CD14-positive monocyte (primary cell): Measurements from ENCODE around the gene ALS2. TPM values are rescaled to one million over a fixed set of nuclear protein-coding genes. Genes with fewer than 3 reads are reported as not detected.

Experiments
- DNase-seq, 3 donors: peaks; one replicate each; pipeline ENCODE4 v3.0.0-alpha.2; 2011 to 2022
- H2AFZ ChIP-seq: 2 replicates; pipeline ENCODE4 v1.6.0; 2012; ENCODE audit warnings: mild to moderate bottlenecking, low read depth, low read length, inconsistent platforms; ENCODE audit not compliant: insufficient read depth, poor library complexity, severe bottlenecking
- H3K27ac ChIP-seq, 2 donors: 1 replicate in 1 of 2; 2 replicates in 1 of 2; pipeline ENCODE4 v1.5.1; 2012 to 2013; ENCODE audit warnings: low read length in 2 of 2, control low read depth in 1 of 2, inconsistent platforms in 1 of 2, low read depth in 1 of 2, mild to moderate bottlenecking in 1 of 2
- H3K27me3 ChIP-seq, 2 donors: one replicate each; pipeline versions ENCODE4 v1.6.0 to v1.6.1; 2011 to 2013; ENCODE audit warnings: low read length in 2 of 2; ENCODE audit not compliant: control insufficient read depth in 2 of 2, insufficient read depth in 2 of 2
- H3K36me3 ChIP-seq, 2 donors: replicated peaks in 1 of 2; 1 replicate in 1 of 2; 2 replicates in 1 of 2; pipeline versions ENCODE4 v1.5.1 to v1.6.1; 2012 to 2013; ENCODE audit warnings: low read length in 2 of 2, control low read depth in 1 of 2, inconsistent platforms in 1 of 2, mild to moderate bottlenecking in 1 of 2; ENCODE audit not compliant: insufficient read depth in 2 of 2, control insufficient read depth in 1 of 2
- H3K4me1 ChIP-seq, 2 donors: 1 replicate in 1 of 2; 2 replicates in 1 of 2; pipeline versions ENCODE4 v1.5.1 to v1.6.1; 2012 to 2013; ENCODE audit warnings: low read length in 2 of 2, control low read depth in 1 of 2, inconsistent platforms in 1 of 2, mild to moderate bottlenecking in 1 of 2, moderate library complexity in 1 of 2; ENCODE audit not compliant: insufficient read depth in 2 of 2, control insufficient read depth in 1 of 2
- H3K4me2 ChIP-seq: replicated peaks from 2 replicates; pipeline ENCODE3; 2012; ENCODE audit warnings: low read length, moderate library complexity, mild to moderate bottlenecking; ENCODE audit not compliant: poor library complexity, severe bottlenecking; ENCODE audit errors: extremely low read depth
- H3K4me3 ChIP-seq, 3 experiments: fragments of 200-600 bp in 1 of 3; sonication (generic) in 1 of 3; replicated peaks in 1 of 3; 1 replicate in 2 of 3; 2 replicates in 1 of 3; pipeline ENCODE4 v1.5.1; 2011 to 2013; ENCODE audit warnings: low read length in 3 of 3, mild to moderate bottlenecking in 3 of 3, control low read depth in 2 of 3, low read depth in 2 of 3, inconsistent platforms in 1 of 3, moderate library complexity in 1 of 3
- H3K79me2 ChIP-seq: 2 replicates; pipeline ENCODE4 v1.6.0; 2012; ENCODE audit warnings: mild to moderate bottlenecking, control low read depth, inconsistent platforms, low read length, moderate library complexity; ENCODE audit not compliant: insufficient read depth
- H3K9ac ChIP-seq: 2 replicates; pipeline ENCODE4 v1.6.0; 2017; ENCODE audit warnings: low read length, mild to moderate bottlenecking; ENCODE audit not compliant: insufficient read depth, poor library complexity, severe bottlenecking
- H3K9me3 ChIP-seq, 2 donors: replicated peaks in 1 of 2; 1 replicate in 1 of 2; 2 replicates in 1 of 2; pipeline versions ENCODE4 v1.5.1 to v1.6.1; 2012 to 2013; ENCODE audit warnings: low read length in 2 of 2, control low read depth in 1 of 2; ENCODE audit not compliant: control insufficient read depth in 1 of 2, insufficient read depth in 1 of 2
- H4K20me1 ChIP-seq: 2 replicates; pipeline ENCODE4 v1.6.0; 2012; ENCODE audit warnings: mild to moderate bottlenecking, low read length, control low read depth, moderate library complexity; ENCODE audit not compliant: insufficient read depth
- H3K27ac Mint-ChIP-seq, 7 donors: one replicate each; pipeline ENCODE4 v1.8.0; 2020; ENCODE audit warnings: mild to moderate bottlenecking in 7 of 7, mixed read lengths in 7 of 7, moderate library complexity in 6 of 7, inconsistent platforms in 2 of 7
- H3K27me3 Mint-ChIP-seq, 3 donors: one replicate each; pipeline ENCODE4 v1.8.0; 2021 to 2022; ENCODE audit warnings: low read depth in 3 of 3, mild to moderate bottlenecking in 3 of 3, mixed read lengths in 3 of 3, moderate library complexity in 3 of 3, inconsistent platforms in 1 of 3
- H3K36me3 Mint-ChIP-seq, 2 donors: one replicate each; pipeline ENCODE4 v1.8.0; 2020; ENCODE audit warnings: mixed read lengths in 2 of 2, inconsistent platforms in 1 of 2, mild to moderate bottlenecking in 1 of 2
- H3K4me1 Mint-ChIP-seq: one replicate; pipeline ENCODE4 v1.8.0; 2020; ENCODE audit warnings: mild to moderate bottlenecking, mixed read lengths
- H3K4me3 Mint-ChIP-seq, 2 donors: one replicate each; pipeline ENCODE4 v1.8.0; 2020; ENCODE audit warnings: mild to moderate bottlenecking in 2 of 2, mixed read lengths in 2 of 2, moderate library complexity in 1 of 2
- H3K9me3 Mint-ChIP-seq, 7 donors: one replicate each; pipeline ENCODE4 v1.8.0; 2020 to 2022; ENCODE audit warnings: mixed read lengths in 7 of 7, mild to moderate bottlenecking in 6 of 7, moderate library complexity in 6 of 7, inconsistent platforms in 2 of 7
- WGBS: methylation state at CpG from one replicate; pipeline ENCODE4 v1.1.5; 2013; ENCODE audit warnings: missing lambda C conversion rate; ENCODE audit not compliant: insufficient coverage; 5-methylcytosine and 5-hydroxymethylcytosine counted together
- intact Hi-C, 2 donors: fragments of 100-400 bp; cut with micrococcal nuclease; formaldehyde crosslinking; loops; one replicate each; pipeline versions ENCODE4 v1.15.0 to v1.15.1; 2023
- polyA plus RNA-seq, 3 donors: library from polyadenylated mRNA; depleted of rRNA in 1 of 3; unstranded in 2 of 3; stranded (reverse) in 1 of 3; fragments of 300-500 nt in 2 of 3; fragments of >200 nt in 1 of 3; fragmentation: Illumina TruSeq in 2 of 3; gene quantifications; 1 replicate in 2 of 3; 2 replicates in 1 of 3; pipeline ENCODE4 v1.2.3, GENCODE V29; 2012 to 2021
- TF ChIP-seq, protein P1 (sequence below): fragments of 200-600 bp; IDR thresholded peaks from one replicate; pipeline ENCODE4 v1.8.0; 2022; ENCODE audit warnings: antibody characterized with exemption, mild to moderate bottlenecking

Gene ALS2
- polyA plus RNA-seq, 3 donors, result 2.6 to 4.7 (median 3.1) TPM

DNA sequence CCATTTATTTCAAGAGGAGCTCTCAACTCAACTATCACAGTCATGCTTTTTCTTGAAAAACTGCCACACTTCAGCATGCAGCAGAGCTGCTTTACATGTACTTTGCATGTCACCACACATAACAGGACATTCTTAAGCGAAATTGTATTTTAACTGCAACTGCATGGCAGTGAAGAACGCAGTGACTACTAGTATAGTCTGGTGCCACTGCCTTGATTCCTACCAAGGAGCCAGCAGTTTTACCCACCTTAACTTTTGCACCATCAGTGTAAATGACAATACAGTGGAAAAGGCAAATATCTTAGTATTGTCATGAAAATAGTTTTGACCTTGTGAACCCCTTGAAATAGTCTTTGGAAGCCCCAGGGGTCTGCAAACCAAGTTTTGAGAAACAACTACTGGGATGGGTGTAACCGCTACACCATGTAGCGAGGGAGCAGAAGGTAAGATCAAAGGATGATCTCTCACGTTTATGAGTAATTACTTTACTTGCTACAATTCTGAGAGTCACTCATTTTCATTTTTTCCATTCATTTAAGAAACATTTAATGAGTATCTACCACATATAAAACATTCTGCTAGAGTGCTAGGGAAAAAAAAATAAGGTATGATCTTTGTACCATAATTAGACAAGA, 50.0 kb downstream of the ALS2 start:
- peaks cover 30 to 32% of the 10 kb centered on the region in 2 donors for H3K36me3 Mint-ChIP-seq
- H3K27me3 ChIP-seq, result no peaks in the 10 kb centered on the region
- TF ChIP-seq, protein P1, sequence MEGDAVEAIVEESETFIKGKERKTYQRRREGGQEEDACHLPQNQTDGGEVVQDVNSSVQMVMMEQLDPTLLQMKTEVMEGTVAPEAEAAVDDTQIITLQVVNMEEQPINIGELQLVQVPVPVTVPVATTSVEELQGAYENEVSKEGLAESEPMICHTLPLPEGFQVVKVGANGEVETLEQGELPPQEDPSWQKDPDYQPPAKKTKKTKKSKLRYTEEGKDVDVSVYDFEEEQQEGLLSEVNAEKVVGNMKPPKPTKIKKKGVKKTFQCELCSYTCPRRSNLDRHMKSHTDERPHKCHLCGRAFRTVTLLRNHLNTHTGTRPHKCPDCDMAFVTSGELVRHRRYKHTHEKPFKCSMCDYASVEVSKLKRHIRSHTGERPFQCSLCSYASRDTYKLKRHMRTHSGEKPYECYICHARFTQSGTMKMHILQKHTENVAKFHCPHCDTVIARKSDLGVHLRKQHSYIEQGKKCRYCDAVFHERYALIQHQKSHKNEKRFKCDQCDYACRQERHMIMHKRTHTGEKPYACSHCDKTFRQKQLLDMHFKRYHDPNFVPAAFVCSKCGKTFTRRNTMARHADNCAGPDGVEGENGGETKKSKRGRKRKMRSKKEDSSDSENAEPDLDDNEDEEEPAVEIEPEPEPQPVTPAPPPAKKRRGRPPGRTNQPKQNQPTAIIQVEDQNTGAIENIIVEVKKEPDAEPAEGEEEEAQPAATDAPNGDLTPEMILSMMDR, result no peak
- H4K20me1 ChIP-seq, result no peaks in the 10 kb centered on the region
- no peak overlapping the region for H3K4me3 Mint-ChIP-seq
- H3K4me3 ChIP-seq, result no peak overlapping the region
- H3K4me1 ChIP-seq, result no peaks in the 10 kb centered on the region
- no peak for DNase-seq
- WGBS, result 91% methylated on average over 1 of the region's 5 CpGs
- no peak overlapping the region for H2AFZ ChIP-seq
- no peak overlapping the region for H3K27ac Mint-ChIP-seq
- peaks cover 0 to 2% (median 2%) of the 10 kb centered on the region in 3 donors for H3K27me3 Mint-ChIP-seq
- H3K36me3 ChIP-seq, result peaks cover 25 to 50% of the 10 kb centered on the region in 2 donors
- H3K9me3 ChIP-seq, result no peaks in the 10 kb centered on the region
- no peaks in the 10 kb centered on the region for H3K9me3 Mint-ChIP-seq
- H3K79me2 ChIP-seq, result no peaks in the 10 kb centered on the region
- H3K4me1 Mint-ChIP-seq, result no peaks in the 10 kb centered on the region
- no peak overlapping the region for H3K27ac ChIP-seq
- no peak overlapping the region for H3K4me2 ChIP-seq
- intact Hi-C loops, result no loop called here
- H3K9ac ChIP-seq, result no peak overlapping the region

DNA sequence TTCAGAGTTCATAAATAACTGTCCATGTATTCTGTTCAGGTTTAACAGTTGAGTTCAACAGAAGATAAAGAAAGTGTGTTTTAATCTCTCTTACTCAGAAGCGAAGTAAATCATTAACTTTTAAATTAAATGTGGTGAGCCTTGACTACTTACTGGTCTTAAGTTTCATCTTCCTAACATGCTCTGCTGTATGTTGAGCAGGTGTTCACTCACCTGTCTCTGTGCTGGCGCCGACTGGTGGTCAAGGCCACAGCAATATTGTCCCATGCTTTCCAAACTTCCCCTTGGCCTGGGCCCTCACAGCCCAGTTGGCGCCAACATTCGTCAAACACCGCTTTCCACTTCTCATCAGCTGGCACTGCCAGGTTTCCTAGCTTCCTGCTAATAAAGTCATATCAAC, 65.3 kb downstream of the ALS2 start:
- Histone ChIP-seq H2AFZ (no peak overlapping the region), H3K27me3 (no peaks in the 10 kb centered on the region), H3K4me1 (no peaks in the 10 kb centered on the region), H3K4me3 (no peak overlapping the region), H3K9me3 (peaks cover 0 to 3% of the 10 kb centered on the region in 2 donors), H3K79me2 (no peaks in the 10 kb centered on the region), H4K20me1 (no peaks in the 10 kb centered on the region), H3K4me2 (no peak overlapping the region), H3K36me3 (peaks cover 33 to 37% of the 10 kb centered on the region in 2 donors), H3K27ac (no peak overlapping the region), H3K9ac (no peak overlapping the region)
- Mint-ChIP-seq H3K9me3 (peaks cover 0 to 10% (median 4%) of the 10 kb centered on the region in 7 donors), H3K27me3 (peaks cover 0 to 1% (median 0%) of the 10 kb centered on the region in 3 donors), H3K4me3 (no peak overlapping the region), H3K36me3 (peaks cover 47 to 59% of the 10 kb centered on the region in 2 donors), H3K27ac (no peak overlapping the region), H3K4me1 (no peaks in the 10 kb centered on the region)
- intact Hi-C loops, result no loop called here
- 90% methylated on average over 3 of the region's 6 CpGs for WGBS
- no peak for DNase-seq
- TF ChIP-seq, protein P1, result no peak
